Omental fat pad (tissue), 4 donors: ENCODE measurements around the gene PDE6D. TPM values are rescaled to one million over a fixed set of nuclear protein-coding genes. Genes with fewer than 3 reads are reported as not detected.
A peak's percentile ranks its signal among the peaks of the same experiment; 100 is the strongest.

Experiments used
- ATAC-seq: fragments of 150-250 bp; one replicate; pipeline ENCODE4 v1.9.1; 2016; ENCODE audit warnings: mild to moderate bottlenecking, moderate library complexity; ENCODE audit not compliant: low FRiP score
- DNase-seq: peaks from one replicate; pipeline ENCODE4 v3.0.0-alpha.2; 2019; ENCODE audit warnings: low spot score
- total RNA-seq, 4 donors: library from RNA; depleted of rRNA; stranded (reverse); fragments of >200 nt; gene quantifications; one replicate each; pipeline ENCODE4 v1.1.0, GENCODE V29; 2016
- TF ChIP-seq, protein P1 (sequence below), 3 donors: fragments of 450-650 bp; IDR thresholded peaks; one replicate each; pipeline ENCODE4 v1.5.1; 2016 to 2017; ENCODE audit warnings: antibody characterized with exemption in 3 of 3, mild to moderate bottlenecking in 3 of 3, moderate library complexity in 2 of 3

Gene PDE6D
- total RNA-seq, result 10 to 100 TPM; 13.8 to 38.8 (median 17.9) TPM

DNA sequence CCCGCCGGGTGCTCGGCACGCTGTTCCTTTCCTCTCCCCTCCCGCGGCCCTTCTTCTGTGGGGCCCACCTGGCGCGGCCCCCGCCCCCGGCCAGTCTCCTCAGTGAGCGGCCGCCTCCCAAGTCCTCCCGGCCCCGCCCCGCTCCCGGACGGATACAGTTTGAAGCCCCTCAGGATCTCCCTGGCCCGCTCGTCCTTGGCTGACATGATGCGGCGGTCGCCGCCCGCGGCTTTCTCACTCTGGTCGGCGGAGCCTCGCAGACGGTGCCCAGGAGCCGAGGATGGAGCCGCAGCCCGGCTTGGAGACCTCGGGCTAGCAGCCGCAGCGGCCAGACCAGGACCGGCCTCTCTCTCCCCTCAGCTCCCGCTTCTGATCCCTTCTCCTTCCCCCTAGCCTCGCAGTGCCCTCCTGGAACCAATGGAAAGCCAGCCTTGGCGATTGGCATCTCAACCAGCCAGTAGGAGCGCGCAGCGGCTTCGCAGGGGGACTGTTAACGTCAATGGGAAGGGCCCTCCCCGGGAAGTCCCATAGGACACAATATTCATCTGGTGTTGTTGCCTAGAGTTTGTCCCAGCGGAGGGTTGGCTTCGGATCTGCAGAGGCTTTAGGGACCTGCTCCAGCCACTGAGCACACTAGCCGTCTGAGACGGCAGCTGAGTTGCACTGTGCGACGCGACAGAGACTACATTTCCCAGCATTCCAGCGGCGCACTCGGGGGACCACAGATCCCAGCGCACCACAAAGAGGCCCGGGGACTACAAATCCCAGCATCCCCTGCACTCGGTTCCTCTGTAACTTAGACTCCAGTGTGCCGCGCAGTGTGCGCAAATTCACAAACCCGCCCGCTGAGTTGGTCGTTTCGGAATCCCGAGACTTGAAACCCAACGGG is at the start of gene PDE6D:
Gene PDE6D (minus strand): TSS at position 374 of the 889 bp plus-strand sequence. CDS start 168 bp downstream, at position 206.
- peak; percentile 98 for DNase-seq
- TF ChIP-seq, protein P1, sequence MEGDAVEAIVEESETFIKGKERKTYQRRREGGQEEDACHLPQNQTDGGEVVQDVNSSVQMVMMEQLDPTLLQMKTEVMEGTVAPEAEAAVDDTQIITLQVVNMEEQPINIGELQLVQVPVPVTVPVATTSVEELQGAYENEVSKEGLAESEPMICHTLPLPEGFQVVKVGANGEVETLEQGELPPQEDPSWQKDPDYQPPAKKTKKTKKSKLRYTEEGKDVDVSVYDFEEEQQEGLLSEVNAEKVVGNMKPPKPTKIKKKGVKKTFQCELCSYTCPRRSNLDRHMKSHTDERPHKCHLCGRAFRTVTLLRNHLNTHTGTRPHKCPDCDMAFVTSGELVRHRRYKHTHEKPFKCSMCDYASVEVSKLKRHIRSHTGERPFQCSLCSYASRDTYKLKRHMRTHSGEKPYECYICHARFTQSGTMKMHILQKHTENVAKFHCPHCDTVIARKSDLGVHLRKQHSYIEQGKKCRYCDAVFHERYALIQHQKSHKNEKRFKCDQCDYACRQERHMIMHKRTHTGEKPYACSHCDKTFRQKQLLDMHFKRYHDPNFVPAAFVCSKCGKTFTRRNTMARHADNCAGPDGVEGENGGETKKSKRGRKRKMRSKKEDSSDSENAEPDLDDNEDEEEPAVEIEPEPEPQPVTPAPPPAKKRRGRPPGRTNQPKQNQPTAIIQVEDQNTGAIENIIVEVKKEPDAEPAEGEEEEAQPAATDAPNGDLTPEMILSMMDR (IDR thresholded peaks at IDR 0.05), result no peak
- peak; percentile 99 for ATAC-seq

DNA sequence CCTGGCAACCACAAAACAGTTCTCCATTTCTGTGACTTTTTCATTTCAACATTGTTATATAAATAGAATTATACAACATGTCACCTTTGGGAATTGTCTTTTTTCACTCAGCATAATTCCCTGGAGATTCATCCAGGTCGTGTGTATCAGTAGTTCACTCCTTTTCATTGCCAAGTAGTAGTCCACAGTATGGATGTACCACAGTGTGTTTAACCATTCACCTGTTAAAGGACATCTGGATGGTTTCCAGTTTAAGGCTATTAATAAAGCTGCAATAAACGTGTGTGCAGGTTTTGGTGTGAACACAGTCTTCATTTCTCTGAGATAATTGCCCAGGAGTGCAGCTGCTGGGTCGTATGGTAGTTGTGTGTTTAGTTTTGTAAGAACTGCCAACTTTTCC is 40.8 kb upstream of the PDE6D start:
- ATAC-seq (no peak), DNase-seq (no peak)
- TF ChIP-seq, protein P1 (IDR thresholded peaks at IDR 0.05), result no peak

DNA sequence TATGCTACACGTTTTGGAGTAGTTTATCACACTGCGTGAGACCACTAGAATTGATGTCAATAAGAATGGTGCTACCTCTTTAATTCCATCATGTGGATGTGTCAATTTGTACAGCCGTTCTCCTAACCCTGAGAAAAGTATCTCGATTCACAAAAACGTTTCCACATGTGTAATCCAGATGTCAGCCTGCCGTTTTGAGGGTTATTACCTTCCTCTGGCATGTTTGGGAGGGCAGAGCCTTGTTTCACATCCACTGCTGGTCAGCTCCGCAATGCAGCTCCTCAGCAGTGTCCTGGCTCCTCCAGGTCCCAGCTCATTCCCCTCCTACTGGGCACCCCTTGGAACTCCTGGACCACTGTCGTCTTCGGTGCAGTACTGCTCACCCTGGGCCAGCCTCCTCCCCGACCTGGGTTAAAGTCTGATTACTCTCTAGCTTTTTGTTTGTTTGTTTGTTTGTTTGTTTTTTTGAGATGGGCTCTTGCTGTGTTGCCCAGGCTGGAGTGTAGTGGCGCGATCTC is 39.8 kb upstream of the PDE6D start:
- TF ChIP-seq, protein P1 (IDR thresholded peaks at IDR 0.05), result no peak
- ATAC-seq (no peak), DNase-seq (no peak)

GRCh38 chr2:231819447-231820042 is 38.5 kb upstream of the PDE6D start:
- TF ChIP-seq, protein P1 (IDR thresholded peaks at IDR 0.05), result no peak
- ATAC-seq, result no peak

GRCh38 chr2:231816327-231817026 is 35.4 kb upstream of the PDE6D start:
- DNase-seq (no peak), ATAC-seq (no peak)
- TF ChIP-seq, protein P1 (IDR thresholded peaks at IDR 0.05), result no peak

More at GRCh38 chr2:231819447-231820042, 38.5 kb upstream of the PDE6D start:
- no peak for DNase-seq

- TF ChIP-seq, protein P1 (IDR thresholded peaks at IDR 0.05), result no peak
- ATAC-seq (no peak), DNase-seq (no peak)
Observed at GRCh38 chr2:231810905-231811304, 29.8 kb upstream of the PDE6D start.
